PFSK-1 (cell line): Measurements from ENCODE around the gene UBL4B.

Source experiments
- POLR2AphosphoS5 ChIP-seq: IDR thresholded peaks from 2 replicates; pipeline ENCODE4 v1.6.1; 2012; ENCODE audit warnings: low read depth, mild to moderate bottlenecking, control low read depth, low read length, moderate library complexity
- SIN3A ChIP-seq: IDR thresholded peaks from 2 replicates; pipeline ENCODE4 v1.6.1; 2012; ENCODE audit warnings: mild to moderate bottlenecking, low read length, moderate library complexity, borderline replicate concordance; ENCODE audit not compliant: insufficient read depth
- TAF1 ChIP-seq: IDR thresholded peaks from 2 replicates; pipeline ENCODE4 v1.6.1; 2012; ENCODE audit warnings: low read length, control low read depth, borderline replicate concordance; ENCODE audit not compliant: insufficient read depth
- TF ChIP-seq, protein P1 (sequence below), 2 experiments: IDR thresholded peaks; 2 replicates each; pipeline versions ENCODE4 v1.6.1 to v1.8.0; 2011 to 2012; ENCODE audit warnings: low read depth in 2 of 2, low read length in 2 of 2, control low read depth in 1 of 2, inconsistent platforms in 1 of 2, mild to moderate bottlenecking in 1 of 2, moderate library complexity in 1 of 2; ENCODE audit not compliant: insufficient read depth in 1 of 2

GRCh38 chr1:110092991-110093390 lies 19.3 kb upstream of the UBL4B start:
- TF ChIP-seq, protein P1, sequence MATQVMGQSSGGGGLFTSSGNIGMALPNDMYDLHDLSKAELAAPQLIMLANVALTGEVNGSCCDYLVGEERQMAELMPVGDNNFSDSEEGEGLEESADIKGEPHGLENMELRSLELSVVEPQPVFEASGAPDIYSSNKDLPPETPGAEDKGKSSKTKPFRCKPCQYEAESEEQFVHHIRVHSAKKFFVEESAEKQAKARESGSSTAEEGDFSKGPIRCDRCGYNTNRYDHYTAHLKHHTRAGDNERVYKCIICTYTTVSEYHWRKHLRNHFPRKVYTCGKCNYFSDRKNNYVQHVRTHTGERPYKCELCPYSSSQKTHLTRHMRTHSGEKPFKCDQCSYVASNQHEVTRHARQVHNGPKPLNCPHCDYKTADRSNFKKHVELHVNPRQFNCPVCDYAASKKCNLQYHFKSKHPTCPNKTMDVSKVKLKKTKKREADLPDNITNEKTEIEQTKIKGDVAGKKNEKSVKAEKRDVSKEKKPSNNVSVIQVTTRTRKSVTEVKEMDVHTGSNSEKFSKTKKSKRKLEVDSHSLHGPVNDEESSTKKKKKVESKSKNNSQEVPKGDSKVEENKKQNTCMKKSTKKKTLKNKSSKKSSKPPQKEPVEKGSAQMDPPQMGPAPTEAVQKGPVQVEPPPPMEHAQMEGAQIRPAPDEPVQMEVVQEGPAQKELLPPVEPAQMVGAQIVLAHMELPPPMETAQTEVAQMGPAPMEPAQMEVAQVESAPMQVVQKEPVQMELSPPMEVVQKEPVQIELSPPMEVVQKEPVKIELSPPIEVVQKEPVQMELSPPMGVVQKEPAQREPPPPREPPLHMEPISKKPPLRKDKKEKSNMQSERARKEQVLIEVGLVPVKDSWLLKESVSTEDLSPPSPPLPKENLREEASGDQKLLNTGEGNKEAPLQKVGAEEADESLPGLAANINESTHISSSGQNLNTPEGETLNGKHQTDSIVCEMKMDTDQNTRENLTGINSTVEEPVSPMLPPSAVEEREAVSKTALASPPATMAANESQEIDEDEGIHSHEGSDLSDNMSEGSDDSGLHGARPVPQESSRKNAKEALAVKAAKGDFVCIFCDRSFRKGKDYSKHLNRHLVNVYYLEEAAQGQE (IDR thresholded peaks at IDR 0.05; ENCODE audit: insufficient read depth in 1 of 2, low read depth in 2 of 2, low read length in 2 of 2), result no peak
- TF ChIP-seq POLR2AphosphoS5 (no peak), TAF1 (no peak), SIN3A (no peak)
